ENCODE measurements around the gene SYNPO2.

SYNPO2 gene

DNA sequence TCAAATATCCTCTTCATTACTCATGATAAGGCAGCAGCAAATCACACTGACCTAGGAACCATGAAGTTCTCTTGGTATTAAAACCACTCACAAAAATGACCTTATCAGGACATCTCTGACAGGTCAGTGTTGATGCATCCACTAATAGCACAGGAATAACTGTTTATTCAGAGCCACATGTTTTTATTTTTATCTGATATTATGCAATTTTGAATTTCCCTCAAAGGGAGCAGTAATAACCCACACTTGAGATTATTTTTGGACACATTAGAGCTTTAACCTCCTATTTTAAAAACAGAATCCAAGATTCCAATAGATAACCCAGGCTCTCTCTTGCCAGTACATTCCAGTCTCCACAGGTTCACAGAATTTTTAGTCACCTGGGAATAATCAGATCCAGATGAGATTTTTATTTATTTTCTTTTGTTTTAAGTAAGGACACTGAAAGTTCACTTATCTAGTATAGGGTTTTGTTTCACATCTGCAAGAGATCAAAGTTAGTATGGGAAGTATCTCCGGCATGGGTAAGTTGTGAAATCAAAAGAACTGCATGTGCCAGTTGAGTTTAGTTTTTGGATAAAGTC, 210.7 kb downstream of the SYNPO2 start:
- DNase-seq (ENCODE audit: insufficient read length, low spot score) (no peak), FAIRE-seq (no peak)

DNA sequence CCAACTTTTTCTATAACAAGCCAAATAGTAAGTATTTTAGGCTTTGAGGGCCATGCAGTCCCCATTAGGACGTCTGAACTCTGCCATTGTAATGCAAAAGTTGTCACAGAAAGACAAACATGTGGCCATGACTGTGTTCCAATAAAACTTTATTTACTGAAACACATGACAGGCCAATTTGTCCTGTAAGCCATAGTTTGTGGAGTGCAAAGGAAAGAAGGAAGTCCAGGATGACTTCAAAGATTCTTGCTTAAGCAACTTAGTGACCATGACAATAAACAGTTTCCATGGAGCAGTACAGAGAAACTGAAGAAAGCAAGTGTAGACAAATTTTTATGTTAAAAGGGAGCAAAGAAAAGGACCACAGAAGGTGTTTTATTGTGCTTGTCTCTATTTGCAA, 212.0 kb downstream of the SYNPO2 start:
- FAIRE-seq: no peak

GRCh38 chr4:119103263-119103662, 214.6 kb downstream of the SYNPO2 start:
- peak; percentile 89 for FAIRE-seq
- peak; percentile 78 for DNase-seq (ENCODE audit: insufficient read length, low spot score)

More for the DNA sequence above, 212.0 kb downstream of the SYNPO2 start:
- no peak for DNase-seq (ENCODE audit: insufficient read length, low spot score)

DNA sequence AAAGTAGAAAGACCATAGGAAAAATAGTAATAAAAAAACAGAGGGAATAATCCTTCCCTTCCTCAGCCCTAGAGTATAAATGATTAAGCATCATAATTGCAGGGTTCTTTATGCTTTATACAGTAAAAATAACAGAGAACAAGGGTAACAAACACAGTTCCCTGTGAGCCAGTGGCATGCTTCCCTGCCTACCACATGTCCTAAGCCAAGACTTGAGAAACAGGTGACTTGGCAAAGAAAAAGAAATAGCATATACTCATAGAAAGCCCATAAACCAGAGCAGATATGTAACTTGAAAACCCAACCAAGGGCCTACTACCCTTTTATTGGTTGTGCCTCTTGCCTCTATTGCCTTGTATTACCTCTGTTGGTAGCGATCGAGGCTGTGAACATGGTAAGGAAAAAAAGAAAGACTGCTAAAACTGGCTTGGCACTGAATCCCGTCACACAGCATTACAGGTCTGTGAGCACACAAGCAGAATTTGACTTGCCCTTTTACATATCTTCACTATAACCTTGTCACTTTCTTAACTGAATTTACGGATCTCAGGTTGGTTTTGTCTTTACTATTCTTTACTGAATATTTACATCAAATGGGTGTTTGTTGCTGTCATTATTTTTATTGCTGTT, 216.1 kb downstream of the SYNPO2 start:
- DNase-seq (ENCODE audit: insufficient read length, low spot score): no peak
- FAIRE-seq: no peak

GRCh38 chr4:119105605-119106004, 217.0 kb downstream of the SYNPO2 start:
- DNase-seq (ENCODE audit: insufficient read length, low spot score): no peak
- no peak for FAIRE-seq

DNA sequence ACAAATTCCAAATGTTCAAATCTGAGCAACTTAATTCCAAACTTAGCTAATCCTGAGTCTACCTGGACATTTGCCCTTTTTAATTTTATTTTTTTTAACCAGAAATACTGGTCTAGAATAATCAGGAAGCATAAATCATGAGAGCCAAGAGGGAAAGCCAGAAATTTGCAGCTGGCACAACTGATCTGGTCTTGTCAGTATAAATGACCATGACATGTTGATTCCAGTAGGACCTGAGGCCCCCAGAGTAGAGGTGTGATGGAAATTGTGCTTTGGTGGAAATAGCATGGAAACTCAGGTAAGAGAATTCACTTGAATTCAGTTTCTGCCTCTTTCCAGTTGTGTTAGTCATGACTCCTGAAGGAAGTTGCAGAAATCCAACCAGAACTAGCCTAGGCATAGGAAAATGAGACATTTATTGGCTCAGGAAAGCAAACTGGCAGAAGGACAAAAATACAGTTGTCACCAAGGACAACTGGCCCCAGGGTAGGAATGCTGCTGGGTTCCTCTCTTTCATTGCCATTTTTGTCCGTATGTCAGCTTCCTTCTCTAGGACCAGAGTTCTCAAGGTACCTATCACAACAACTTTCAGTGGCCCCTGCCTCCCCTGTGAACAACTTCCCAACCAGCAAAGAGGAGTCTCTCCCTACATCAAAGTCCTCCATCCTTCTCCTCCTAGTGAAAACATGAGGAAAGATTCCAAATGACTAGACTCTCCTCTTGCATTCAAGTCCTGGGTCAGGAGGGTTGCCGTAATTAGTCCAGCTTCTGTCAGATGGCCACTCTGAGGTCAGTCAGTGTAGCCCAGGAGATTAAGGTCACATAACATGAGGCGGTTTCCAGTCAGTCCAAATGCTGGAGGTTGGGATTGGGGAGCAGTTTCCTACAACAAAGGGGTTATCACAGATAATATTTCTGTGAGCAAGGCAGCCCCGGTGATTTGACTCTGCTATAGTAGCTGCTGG, 217.7 kb downstream of the SYNPO2 start:
- FAIRE-seq: no peak
- DNase-seq (ENCODE audit: insufficient read length, low spot score): no peak

- FAIRE-seq: no peak
- DNase-seq (ENCODE audit: insufficient read length, low spot score): no peak
Observed at GRCh38 chr4:119110121-119110520, 221.5 kb downstream of the SYNPO2 start.

Data from HTR-8/SVneo (cell line).